ENCODE data around the gene RAD54L.
A peak's percentile ranks its signal among the peaks of the same experiment; 100 is the strongest.
"Not testable (repeated sequence)": the region's sequence is repeated elsewhere in the genome, so short reads cannot be mapped to it uniquely, and the experiment has no call there.

The RAD54L gene

GRCh38 chr1:46236882-46237281 is 10.7 kb upstream of the RAD54L start:
- in situ Hi-C loops (cut with MboI; ENCODE audit: low pct_unique_long_range_greater_than_20kb, low sequenced_read_pairs): no loop called here
- no peak for DNase-seq

DNA sequence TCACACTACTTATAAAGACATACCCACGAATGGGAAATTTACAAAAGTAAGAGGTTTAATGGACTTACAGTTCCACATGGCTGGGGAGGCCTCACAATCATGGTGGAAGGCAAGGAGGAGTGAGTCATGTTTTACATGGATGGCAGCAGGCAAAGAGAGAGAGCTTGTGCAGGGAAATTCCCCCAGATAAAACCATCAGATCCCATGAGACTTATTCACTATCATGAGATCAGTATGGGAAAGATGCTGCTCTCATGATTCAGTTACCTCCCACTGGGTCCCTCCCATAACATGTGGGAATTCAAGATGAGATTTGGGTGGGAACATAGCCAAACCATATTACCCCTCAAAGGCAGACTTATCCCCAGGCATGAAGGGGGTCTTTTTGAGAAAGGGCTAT is 8.7 kb upstream of the RAD54L start:
- in situ Hi-C loops (cut with MboI; ENCODE audit: low pct_unique_long_range_greater_than_20kb, low sequenced_read_pairs); DNase-seq: not testable (repeated sequence)

- in situ Hi-C loops (cut with MboI; ENCODE audit: low pct_unique_long_range_greater_than_20kb, low sequenced_read_pairs); DNase-seq: not testable (repeated sequence)
Observed at GRCh38 chr1:46241733-46242132, 5.8 kb upstream of the RAD54L start.

DNA sequence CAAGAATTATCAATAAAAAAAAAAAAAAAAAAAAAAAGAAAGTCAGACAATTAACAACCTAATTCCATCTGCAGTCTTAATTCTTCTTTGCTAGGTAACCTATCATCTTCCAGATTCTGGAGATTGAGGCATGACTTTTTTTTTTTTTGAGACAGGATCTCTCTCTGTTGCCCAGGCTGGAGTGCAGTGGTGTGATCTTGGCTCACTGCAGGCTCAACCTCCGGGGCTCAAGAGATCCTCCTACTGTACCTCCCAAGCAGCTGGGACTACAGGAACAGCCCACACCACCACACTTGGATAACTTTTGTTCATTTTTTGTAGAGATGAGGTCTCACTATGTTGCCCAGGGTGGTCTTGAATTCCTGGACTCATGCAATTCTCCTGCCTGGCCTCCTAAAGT is 4.6 kb upstream of the RAD54L start:
- in situ Hi-C loops (cut with MboI; ENCODE audit: low pct_unique_long_range_greater_than_20kb, low sequenced_read_pairs): no loop called here
- DNase-seq: no peak

DNA sequence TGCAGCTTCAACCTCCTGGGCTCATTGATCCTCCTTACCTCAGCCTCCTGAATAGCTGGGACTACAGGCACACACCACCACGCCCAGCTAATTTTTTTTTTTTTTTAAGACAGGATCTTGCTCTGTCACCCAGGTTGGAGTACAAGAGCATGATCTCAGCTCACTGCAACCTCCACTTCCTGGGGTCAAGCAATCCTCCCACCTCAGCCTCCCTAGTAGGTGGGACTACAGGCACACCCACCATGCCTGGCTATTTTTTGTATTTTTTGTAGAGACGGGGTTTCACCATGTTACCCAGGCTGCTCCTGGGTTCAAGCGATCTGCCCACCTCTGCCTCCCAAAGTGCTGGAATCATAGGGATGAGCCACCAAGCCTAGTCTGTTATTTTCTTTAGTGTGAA is 3.7 kb upstream of the RAD54L start:
- in situ Hi-C loops (cut with MboI; ENCODE audit: low pct_unique_long_range_greater_than_20kb, low sequenced_read_pairs); DNase-seq: not testable (repeated sequence)

DNA sequence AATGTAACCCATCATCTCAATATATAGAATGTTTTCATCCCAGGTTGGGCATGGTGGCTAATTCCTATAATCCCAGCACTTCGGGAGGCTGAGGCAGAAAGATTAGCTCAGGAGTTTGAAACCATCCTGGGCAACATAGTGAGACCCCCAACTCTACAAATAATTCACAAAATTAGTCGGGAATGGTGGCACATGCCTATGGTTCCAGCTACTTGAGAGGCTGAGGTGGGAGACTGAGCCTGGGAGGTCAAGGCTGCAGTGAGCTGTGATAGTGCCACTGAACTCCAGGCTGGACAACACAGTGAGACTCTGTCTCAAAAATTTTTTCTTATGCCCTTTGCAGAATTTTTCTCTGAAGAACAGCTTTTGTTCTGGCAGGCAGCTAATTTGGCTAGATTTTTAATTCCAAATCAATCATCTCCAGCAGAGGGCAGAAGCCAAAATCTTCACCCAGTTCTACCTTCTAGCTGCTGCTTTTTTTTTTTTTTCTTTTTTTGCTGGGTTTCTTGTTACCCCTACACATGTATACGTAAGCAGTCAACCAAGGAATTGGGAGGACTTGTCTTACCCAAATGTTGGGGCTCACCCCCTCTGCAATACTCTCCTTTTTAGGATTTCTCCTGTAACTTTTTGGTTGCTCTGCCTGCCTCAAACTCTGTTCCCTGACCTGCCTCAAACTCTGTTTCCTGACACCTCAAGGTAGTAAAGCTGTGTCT is 2.7 kb upstream of the RAD54L start:
- DNase-seq: peak; percentile 77
- in situ Hi-C loops (cut with MboI; ENCODE audit: low pct_unique_long_range_greater_than_20kb, low sequenced_read_pairs): no loop called here

- DNase-seq; in situ Hi-C loops (cut with MboI; ENCODE audit: low pct_unique_long_range_greater_than_20kb, low sequenced_read_pairs): not testable (repeated sequence)
Observed at GRCh38 chr1:46246136-46246535, 1.4 kb upstream of the RAD54L start.

GRCh38 chr1:46246548-46247435 is 771 bp upstream of the RAD54L start:
- peak; percentile 74 for DNase-seq
- in situ Hi-C loops (cut with MboI; ENCODE audit: low pct_unique_long_range_greater_than_20kb, low sequenced_read_pairs): no loop called here

GRCh38 chr1:46248122-46248920 is 758 bp downstream of the RAD54L start:
- peak; percentile 65 for DNase-seq
- in situ Hi-C loops (cut with MboI; ENCODE audit: low pct_unique_long_range_greater_than_20kb, low sequenced_read_pairs): no loop called here

GRCh38 chr1:46254668-46255067 is 7.1 kb downstream of the RAD54L start:
- no peak for DNase-seq

DNA sequence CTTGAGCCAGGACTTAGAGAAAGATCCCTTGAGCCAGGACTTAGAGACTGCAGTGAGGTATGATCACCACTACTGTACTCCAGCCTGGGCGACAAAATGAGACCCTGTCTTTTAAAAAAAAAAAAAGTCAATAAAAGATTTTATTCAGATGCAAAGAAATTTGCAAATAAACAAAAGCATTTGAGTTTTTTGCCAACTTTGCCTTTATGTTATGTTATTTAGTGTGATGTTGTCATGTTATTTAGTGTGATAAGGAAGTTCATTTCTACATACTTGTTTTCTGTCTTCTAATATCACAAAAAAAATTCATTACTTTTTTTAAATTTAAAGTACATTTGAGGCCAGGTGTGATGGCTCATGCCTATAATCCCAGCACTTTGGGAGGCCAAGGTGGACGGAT is 9.0 kb downstream of the RAD54L start:
- in situ Hi-C loops (cut with MboI; ENCODE audit: low pct_unique_long_range_greater_than_20kb, low sequenced_read_pairs): no loop called here

More at GRCh38 chr1:46254668-46255067, 7.1 kb downstream of the RAD54L start:
- in situ Hi-C loops (cut with MboI; ENCODE audit: low pct_unique_long_range_greater_than_20kb, low sequenced_read_pairs): no loop called here

DNA sequence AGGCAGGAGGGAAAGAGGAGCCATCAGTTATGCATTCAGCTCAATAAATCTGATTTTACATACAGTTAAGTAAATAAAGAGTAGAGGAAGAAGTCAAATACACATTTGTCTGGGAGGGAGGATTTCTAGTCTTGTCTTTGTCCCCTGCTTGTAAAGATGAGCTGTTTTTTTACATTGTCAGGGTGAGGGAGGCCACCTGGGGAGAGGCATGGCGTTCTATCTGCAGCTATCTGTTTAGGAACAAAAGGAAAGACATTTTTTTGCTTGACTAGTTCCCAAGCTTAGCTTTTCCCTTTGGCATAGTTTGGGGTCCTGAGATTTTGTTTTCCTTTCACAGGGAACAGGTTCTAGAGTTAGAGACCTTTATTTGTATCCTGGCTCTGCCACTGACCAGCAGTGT is 14.9 kb downstream of the RAD54L start:
- in situ Hi-C loops (cut with MboI; ENCODE audit: low pct_unique_long_range_greater_than_20kb, low sequenced_read_pairs): no loop called here

More for the DNA sequence above, 9.0 kb downstream of the RAD54L start:
- no peak for DNase-seq

DNA sequence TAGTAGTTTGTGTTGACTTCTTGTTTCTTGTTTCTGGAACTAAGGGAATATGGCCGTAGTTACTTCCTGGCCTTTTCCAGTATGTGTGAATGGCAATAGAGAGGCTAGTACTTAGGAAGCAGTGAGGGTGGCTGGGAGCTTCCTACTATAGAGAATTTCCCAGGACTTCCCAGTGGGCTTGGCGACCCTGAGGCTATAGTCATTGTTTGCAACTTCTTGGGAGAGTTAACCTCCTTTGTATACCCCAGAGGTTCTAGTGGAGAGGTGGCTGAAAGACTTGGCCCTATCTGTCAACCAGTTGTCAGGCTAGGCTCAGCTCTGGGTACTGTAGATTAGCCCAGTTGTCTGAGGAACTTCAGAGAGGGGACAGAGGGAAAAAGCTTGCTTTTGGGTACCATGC is 15.6 kb downstream of the RAD54L start:
- in situ Hi-C loops (cut with MboI; ENCODE audit: low pct_unique_long_range_greater_than_20kb, low sequenced_read_pairs): no loop called here
- DNase-seq: no peak

More for the DNA sequence above, 14.9 kb downstream of the RAD54L start:
- no peak for DNase-seq

DNA sequence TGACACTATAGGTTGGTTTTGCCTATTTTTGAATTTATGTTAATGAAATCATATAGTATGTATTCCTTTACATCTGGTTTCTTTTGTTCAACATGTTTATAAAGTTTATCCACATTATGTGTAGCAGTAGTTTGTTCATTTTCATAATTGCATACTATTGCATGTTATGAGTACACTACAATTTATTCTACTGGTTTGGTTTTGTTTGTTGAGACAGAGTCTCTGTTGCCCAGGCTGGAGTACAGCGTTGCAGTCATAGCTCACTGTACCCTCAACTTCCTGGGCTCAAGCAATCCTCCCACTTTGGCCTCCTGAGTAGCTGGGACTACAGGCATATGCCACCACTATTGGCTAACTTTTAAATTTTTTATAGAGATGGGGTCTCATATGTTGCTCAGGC is 21.0 kb downstream of the RAD54L start:
- in situ Hi-C loops (cut with MboI; ENCODE audit: low pct_unique_long_range_greater_than_20kb, low sequenced_read_pairs): no loop called here
- no peak for DNase-seq

DNA sequence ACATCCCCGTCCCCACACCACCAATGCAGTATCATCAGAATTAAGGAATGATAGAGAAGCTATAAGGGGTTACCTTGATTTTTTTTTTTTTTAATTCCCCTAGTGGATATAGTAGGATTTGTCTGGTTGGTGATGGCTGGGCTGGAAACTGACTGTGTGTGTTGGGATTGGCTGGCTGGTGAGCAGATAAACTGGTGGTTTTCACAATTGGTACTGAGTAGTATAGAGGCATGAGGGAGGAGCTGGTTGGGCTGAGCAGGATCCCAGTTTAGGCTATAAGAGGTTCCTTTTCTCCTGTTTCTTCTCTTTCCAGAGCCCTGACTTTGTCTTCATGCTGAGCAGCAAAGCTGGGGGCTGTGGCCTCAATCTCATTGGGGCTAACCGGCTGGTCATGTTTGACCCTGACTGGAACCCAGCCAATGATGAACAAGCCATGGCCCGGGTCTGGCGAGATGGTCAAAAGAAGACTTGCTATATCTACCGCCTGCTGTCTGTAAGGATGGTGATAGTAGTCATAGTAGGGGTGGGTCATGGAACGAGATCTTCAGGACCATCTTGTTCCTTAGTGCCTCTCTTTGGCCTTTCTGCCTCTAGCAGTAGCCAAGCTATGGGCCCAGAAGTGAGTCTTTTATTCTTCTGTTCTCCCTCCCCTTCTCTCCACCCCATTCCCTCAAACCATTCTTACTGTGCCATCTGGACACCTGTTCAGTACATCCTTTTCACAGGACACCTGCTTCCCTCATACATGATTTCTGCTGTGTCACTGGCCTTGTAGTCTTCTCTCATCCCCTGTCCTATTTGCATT is 26.9 kb downstream of the RAD54L start:
- in situ Hi-C loops (cut with MboI; ENCODE audit: low pct_unique_long_range_greater_than_20kb, low sequenced_read_pairs): no loop called here
- DNase-seq: no peak

DNA sequence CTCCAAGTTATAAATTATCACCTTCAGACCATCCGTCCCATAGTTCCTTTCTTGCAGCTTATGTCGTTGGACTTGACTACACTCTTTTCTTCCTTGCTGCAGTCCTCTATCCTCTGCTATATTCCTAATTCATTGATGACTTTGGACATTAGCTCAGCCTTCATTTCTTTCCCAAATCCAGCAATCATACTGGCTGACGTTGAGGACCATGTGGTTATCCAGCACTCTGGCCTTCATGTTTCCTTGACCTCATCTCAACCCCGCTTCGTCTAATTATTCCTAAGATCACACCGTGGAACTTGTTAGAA is 27.4 kb downstream of the RAD54L start:
- in situ Hi-C loops (cut with MboI; ENCODE audit: low pct_unique_long_range_greater_than_20kb, low sequenced_read_pairs): no loop called here
- DNase-seq: no peak

- no peak for DNase-seq
- in situ Hi-C loops (cut with MboI; ENCODE audit: low pct_unique_long_range_greater_than_20kb, low sequenced_read_pairs): no loop called here
Observed at GRCh38 chr1:46277658-46278373, 30.3 kb downstream of the RAD54L start.

GRCh38 chr1:46278807-46279206 is 31.2 kb downstream of the RAD54L start:
- DNase-seq: no peak
- in situ Hi-C loops (cut with MboI; ENCODE audit: low pct_unique_long_range_greater_than_20kb, low sequenced_read_pairs): no loop called here
